MG63 (cell line): ENCODE results near the gene UBFD1. TPM values are rescaled to one million over a fixed set of nuclear protein-coding genes. Genes with fewer than 3 reads are reported as not detected.
A peak's percentile ranks its signal among the peaks of the same experiment; 100 is the strongest.
"Not testable (repeated sequence)": the region's sequence is repeated elsewhere in the genome, so short reads cannot be mapped to it uniquely, and the experiment has no call there.

Source experiments
- DNase-seq: peaks from one replicate; pipeline ENCODE4 v3.0.0-alpha.2; 2020
- H3K27me3 ChIP-seq: fragments of 250-450 bp; sonication (Bioruptor Pico); 2 replicates; pipeline ENCODE4 v1.5.1; 2020; ENCODE audit warnings: mild to moderate bottlenecking, moderate library complexity
- H3K36me3 ChIP-seq: fragments of 250-450 bp; sonication (Bioruptor Pico); 2 replicates; pipeline ENCODE4 v1.5.1; 2020; ENCODE audit warnings: mild to moderate bottlenecking, moderate library complexity
- H3K4me3 ChIP-seq: fragments of 250-450 bp; sonication (Bioruptor Pico); 2 replicates; pipeline ENCODE4 v1.5.1; 2020; ENCODE audit warnings: mild to moderate bottlenecking, moderate library complexity
- H3K9me3 ChIP-seq: fragments of 250-450 bp; sonication (Bioruptor Pico); 2 replicates; pipeline ENCODE4 v1.5.1; 2020; ENCODE audit warnings: mild to moderate bottlenecking, moderate library complexity
- total RNA-seq: library from RNA; depleted of rRNA; stranded (reverse); fragments of >200 nt; shearing (Covaris generic); gene quantifications from 2 replicates; pipeline ENCODE4 v1.2.3, GENCODE V29; 2014; ENCODE audit warnings: low replicate concordance; rRNA removed

UBFD1 gene, protein sequence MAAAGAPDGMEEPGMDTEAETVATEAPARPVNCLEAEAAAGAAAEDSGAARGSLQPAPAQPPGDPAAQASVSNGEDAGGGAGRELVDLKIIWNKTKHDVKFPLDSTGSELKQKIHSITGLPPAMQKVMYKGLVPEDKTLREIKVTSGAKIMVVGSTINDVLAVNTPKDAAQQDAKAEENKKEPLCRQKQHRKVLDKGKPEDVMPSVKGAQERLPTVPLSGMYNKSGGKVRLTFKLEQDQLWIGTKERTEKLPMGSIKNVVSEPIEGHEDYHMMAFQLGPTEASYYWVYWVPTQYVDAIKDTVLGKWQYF
- total RNA-seq: 59.3 and 59.9 TPM in 2 replicates

- Histone ChIP-seq H3K27me3 (no peaks in the 10 kb centered on the region), H3K9me3 (no peaks in the 10 kb centered on the region), H3K4me3 (peak within 1 kb of the TSS; percentile 95), H3K36me3 (peaks cover 63% of the 10 kb centered on the region)
- peak; percentile 99 for DNase-seq
These were observed at the start of gene UBFD1, which contains the start of gene EARS2 for GRCh38 chr16:23556881-23557778. UBFD1 (plus strand) TSS chr16:23557727; CDS start chr16:23557743, 16 bp downstream. EARS2 (minus strand) TSS chr16:23557350; CDS start chr16:23557343, 7 bp downstream.

DNA sequence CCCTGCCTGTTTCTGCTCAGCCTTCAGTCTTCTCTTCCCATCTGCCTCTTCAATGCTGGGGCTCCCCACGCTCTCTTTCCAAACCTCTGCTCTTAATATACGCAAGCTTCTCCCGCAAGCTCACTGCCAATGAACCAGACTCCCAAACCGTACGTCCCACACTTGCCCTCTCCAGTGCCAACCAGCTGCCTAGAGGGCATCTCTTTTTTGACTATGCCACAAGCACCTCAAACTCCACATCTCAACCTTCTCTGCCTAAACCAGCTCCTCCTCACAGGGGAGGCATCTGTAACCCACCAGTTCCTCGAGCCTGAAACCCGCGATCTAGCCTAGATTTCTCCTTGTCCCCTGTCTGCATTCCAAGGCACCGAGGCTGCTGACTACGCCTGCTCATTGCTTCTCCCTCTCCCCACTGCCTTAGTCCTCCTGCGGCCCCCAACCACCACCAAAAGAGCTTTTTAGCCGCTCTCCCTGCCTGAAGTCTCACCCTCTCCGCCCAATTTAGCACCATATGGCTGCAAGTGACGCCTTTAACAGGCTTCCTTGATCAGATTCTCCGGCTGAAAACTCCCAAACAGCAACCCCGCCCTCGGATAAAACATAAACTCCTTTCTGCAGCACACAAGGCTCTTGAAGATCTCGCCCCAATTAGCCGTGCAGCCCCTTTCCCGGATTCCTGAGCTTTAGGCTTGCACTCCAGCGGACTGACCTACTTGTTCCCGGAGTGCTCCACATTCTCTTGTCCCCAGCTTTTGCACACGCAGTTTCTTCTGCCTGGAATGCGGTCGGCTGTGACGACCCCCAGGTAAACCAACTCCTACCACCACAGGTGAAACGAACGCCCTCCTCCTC lies 48.7 kb upstream of the UBFD1 start:
- no peak for DNase-seq
- Histone ChIP-seq H3K4me3 (peak overlapping the region; percentile 53), H3K36me3 (peaks cover 12% of the 10 kb centered on the region), H3K9me3 (no peaks in the 10 kb centered on the region), H3K27me3 (no peaks in the 10 kb centered on the region)

- peaks cover 12% of the 10 kb centered on the region for H3K36me3 ChIP-seq
- H3K4me3 ChIP-seq: peak overlapping the region; percentile 53
- H3K9me3 ChIP-seq: no peaks in the 10 kb centered on the region
- H3K27me3 ChIP-seq: no peaks in the 10 kb centered on the region
- no peak for DNase-seq
These were observed 48.1 kb upstream of the UBFD1 start for GRCh38 chr16:23509441-23509754.

DNA sequence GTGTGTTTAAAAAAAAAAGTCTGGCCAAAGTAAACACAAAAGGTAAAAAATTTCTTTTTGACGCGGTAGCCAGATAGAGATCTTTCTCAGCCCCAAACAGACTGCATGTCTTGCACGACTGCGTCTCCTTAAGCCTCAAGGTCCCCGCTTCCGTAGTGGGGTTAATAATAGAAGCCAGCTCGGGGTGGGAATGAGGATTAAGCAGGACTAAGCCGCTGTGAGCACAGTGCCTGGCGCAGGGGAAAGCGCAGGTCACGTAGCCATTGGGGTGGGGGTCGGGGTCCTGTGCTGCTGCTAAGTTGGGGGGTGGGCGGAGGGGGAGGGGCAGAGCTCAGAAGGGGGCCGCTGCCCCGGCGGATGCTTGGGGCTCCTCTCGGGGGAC lies 47.8 kb upstream of the UBFD1 start:
- peaks cover 16% of the 10 kb centered on the region for H3K36me3 ChIP-seq
- no peaks in the 10 kb centered on the region for H3K27me3 ChIP-seq
- H3K4me3 ChIP-seq: peak overlapping the region; percentile 53
- H3K9me3 ChIP-seq: no peaks in the 10 kb centered on the region
- DNase-seq: no peak

DNA sequence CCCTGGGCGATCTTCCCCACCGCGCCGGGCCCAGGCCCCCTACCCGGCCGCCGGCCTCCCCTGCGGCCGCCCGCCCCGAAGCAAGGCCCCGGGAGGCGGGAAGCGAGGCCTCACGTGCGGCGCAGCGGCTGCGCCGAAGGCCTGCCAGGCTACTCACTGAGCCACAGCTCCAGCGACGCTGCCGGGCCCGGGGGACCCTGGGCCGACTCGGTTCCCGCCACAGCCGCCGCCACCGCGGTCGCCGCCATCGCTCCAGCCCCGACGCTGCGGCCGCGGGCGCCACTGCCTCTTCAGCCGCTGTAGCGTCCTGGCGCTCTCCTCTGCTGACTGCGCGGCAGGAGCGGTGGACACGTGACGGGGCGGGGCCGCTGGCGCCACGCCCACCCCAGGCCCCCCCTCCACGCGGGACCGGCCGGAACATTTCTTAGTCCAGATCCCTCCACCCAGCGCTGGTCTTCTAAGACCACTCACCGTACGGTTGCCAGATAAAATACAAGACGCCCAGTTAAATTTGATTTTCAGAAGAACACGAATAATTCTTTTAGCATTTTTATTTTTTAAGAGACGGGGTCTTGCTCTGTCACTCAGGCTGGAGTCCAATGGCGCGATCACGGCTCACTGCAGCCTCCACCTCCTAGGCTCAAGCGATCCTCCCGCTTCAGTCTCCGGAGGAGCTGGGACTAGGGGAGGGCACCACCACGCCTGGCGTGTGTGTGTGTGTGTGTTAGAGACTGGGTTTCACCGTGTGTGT lies 47.2 kb upstream of the UBFD1 start, which contains the start of gene GGA2:
Gene GGA2, minus strand, starts transcription at position 331 of the 751 bp plus-strand sequence. Its CDS starts 83 bp downstream, at position 248.
- H3K27me3 ChIP-seq: no peaks in the 10 kb centered on the region
- H3K36me3 ChIP-seq: peaks cover 16% of the 10 kb centered on the region
- peak within 1 kb of the TSS; percentile 53 for H3K4me3 ChIP-seq
- DNase-seq: peak; percentile 81
- H3K9me3 ChIP-seq: no peaks in the 10 kb centered on the region

DNA sequence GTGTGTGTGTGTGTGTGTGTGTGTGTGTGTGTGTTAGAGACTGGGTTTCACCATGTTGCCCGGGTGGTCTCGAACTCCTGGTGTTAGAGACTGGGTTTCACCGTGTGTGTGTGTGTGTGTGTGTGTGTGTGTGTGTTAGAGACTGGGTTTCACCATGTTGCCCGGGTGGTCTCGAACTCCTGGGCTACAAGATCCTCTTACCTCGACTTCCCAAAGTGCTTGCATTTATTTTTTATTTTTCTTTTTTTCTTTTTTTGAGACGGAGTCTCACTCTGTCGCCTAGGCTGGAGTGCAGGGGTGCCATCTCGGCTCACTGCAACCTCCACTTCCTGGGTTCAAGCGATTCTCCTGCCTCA lies 46.6 kb upstream of the UBFD1 start:
- not testable (repeated sequence) for H3K27me3 ChIP-seq, DNase-seq, H3K9me3 ChIP-seq
- Histone ChIP-seq H3K4me3 (peak overlapping the region; percentile 53), H3K36me3 (peaks cover 16% of the 10 kb centered on the region)

- DNase-seq: no peak
- peaks cover 16% of the 10 kb centered on the region for H3K36me3 ChIP-seq
- H3K4me3 ChIP-seq: no peak overlapping the region
- no peaks in the 10 kb centered on the region for H3K9me3 ChIP-seq
- H3K27me3 ChIP-seq: no peaks in the 10 kb centered on the region
These were observed 45.8 kb upstream of the UBFD1 start for GRCh38 chr16:23511731-23512130.

DNA sequence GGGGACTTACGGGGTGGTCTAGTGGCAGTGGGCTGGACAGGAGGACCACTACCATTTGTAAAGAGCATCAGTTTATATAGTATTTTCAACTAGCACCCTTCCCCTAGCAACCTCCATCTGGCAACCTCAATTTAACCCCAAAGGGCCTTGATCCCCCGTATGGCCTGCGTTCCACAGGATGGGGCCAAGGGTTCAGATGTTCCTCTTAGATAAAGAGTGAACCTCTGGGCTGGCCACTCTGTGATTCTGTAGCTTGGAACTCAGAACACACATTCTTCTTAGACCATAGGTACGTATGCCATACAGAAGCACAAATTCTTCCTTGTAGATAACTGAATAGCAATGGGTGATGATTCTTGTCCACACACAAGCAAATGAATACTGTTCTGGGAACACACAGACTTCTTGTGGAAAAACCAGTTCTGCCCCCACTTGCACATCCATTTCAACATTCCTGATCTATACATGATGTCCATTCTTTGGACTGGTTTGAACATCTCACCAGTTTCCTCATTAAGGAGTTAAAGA lies 45.3 kb upstream of the UBFD1 start:
- Histone ChIP-seq H3K36me3 (peaks cover 16% of the 10 kb centered on the region), H3K27me3 (no peaks in the 10 kb centered on the region), H3K9me3 (no peaks in the 10 kb centered on the region), H3K4me3 (no peak overlapping the region)
- no peak for DNase-seq

- H3K36me3 ChIP-seq: peaks cover 19% of the 10 kb centered on the region
- DNase-seq: no peak
These were observed 43.0 kb upstream of the UBFD1 start for GRCh38 chr16:23514381-23515152.

GRCh38 chr16:23515881-23516280 lies 41.6 kb upstream of the UBFD1 start:
- Histone ChIP-seq H3K4me3 (no peak overlapping the region), H3K27me3 (no peaks in the 10 kb centered on the region), H3K36me3 (peaks cover 25% of the 10 kb centered on the region), H3K9me3 (no peaks in the 10 kb centered on the region)
- DNase-seq: no peak

More at GRCh38 chr16:23514381-23515152, 43.0 kb upstream of the UBFD1 start:
- no peaks in the 10 kb centered on the region for H3K27me3 ChIP-seq
- no peaks in the 10 kb centered on the region for H3K9me3 ChIP-seq
- H3K4me3 ChIP-seq: no peak overlapping the region

DNA sequence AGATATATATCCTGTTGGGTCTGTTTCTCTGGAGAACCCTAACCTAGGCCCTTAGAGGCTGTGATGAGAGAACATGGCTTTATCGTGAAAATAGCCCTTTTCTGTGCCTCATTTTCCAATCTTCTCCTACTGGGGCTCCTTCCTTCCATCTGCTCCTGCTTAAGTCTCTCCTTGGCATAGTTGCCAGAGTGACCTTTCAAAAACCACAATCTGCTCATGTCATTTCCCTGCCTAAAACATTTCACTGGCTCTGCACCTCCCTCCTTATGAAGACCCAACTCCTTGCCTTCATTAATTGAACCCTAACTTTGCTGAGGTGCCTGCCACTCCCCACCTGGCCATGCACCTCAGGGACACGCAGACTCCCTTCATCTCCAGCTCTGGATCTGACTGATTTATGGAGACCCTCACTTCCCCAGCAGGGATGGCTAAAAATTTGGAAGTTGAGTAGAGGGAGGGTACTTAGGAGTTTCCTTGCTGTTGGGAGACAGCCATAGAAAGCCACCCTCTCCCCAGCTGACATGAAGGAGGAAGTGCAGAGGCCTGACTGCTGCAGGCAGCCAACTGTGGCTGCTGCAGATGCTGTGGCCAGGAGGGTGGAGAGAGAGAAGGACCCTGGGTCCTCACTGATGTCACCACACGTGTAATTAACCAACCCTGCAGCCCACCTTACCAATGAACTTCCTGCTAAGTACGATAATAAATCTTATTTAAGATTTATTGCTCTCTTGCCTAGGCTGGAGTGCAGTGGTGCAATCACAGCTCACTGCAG lies 41.0 kb upstream of the UBFD1 start:
- no peak overlapping the region for H3K4me3 ChIP-seq
- no peaks in the 10 kb centered on the region for H3K27me3 ChIP-seq
- peaks cover 28% of the 10 kb centered on the region for H3K36me3 ChIP-seq
- no peaks in the 10 kb centered on the region for H3K9me3 ChIP-seq
- no peak for DNase-seq

DNA sequence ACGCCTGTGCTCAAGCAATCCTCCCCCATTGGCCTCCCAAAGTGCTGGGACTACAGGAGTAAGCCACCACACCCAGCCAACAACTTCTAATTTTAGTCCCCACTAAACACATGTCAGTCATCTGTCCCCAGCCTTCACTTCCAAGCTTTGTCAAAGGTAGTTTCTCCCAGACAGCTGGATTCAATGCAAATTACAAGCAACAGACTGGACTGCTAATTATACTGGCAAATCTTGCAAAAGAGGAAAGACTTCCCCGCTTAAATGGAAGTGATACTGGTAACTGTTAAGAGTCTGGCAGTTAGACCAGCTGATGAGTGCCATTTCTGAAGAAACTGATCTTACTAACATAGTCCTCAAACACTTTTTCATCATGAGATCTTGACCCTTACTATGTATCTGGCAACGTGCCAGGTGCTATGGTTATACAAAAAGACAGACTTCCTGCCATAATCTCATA lies 39.1 kb upstream of the UBFD1 start:
- H3K9me3 ChIP-seq: no peaks in the 10 kb centered on the region
- H3K4me3 ChIP-seq: no peak overlapping the region
- no peaks in the 10 kb centered on the region for H3K27me3 ChIP-seq
- DNase-seq: no peak
- H3K36me3 ChIP-seq: peaks cover 45% of the 10 kb centered on the region

- H3K9me3 ChIP-seq: no peaks in the 10 kb centered on the region
- no peak for DNase-seq
- H3K4me3 ChIP-seq: no peak overlapping the region
- peaks cover 53% of the 10 kb centered on the region for H3K36me3 ChIP-seq
- H3K27me3 ChIP-seq: no peaks in the 10 kb centered on the region
These were observed 38.2 kb upstream of the UBFD1 start for GRCh38 chr16:23519282-23519681.

DNA sequence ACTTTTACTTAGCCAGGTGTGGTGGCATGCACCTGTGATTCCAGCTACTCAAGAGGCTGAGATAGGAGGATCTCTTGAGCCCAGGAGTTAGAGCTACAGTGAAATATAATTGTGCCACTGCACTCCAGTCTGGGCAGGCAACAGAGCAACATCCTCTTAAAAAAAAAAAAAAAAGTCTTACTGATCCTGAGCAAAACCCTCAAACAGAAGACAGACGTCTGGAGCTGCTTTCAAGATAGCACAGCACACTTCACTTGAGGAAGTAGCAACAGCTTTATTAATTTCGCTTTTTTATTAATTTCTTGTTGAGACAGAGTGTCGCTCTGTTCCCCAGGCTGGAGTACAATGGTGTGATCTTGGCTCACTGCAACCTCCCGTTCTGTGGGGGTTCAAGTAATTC lies 37.0 kb upstream of the UBFD1 start:
- Histone ChIP-seq H3K9me3 (no peaks in the 10 kb centered on the region), H3K36me3 (peaks cover 60% of the 10 kb centered on the region), H3K27me3 (no peaks in the 10 kb centered on the region), H3K4me3 (no peak overlapping the region)
- DNase-seq: no peak
